HEK293 (cell line): ENCODE measurements around the gene SAP30L.

Source experiments
- CTCF ChIA-PET: fragments of 350-600 bp; formaldehyde crosslinking; extraction: SDS; loops from one replicate; lab custom pipeline; 2021; ENCODE audit warnings: antibody characterized with exemption; lab: Yijun Ruan, JAX
- POLR2A ChIA-PET: fragments of 300-600 bp; formaldehyde crosslinking; extraction: SDS; loops from one replicate; lab custom pipeline; 2020; ENCODE audit warnings: antibody characterized with exemption, inconsistent platforms; lab: Yijun Ruan, JAX
- H3K27ac ChIP-seq: fragments of 200-500 bp; sonication (Bioruptor generic); 2 replicates; pipeline ENCODE4 v1.5.1; 2014; ENCODE audit warnings: low read depth, low read length, control low read depth, inconsistent platforms; ENCODE audit errors: extremely low read depth
- H3K36me3 ChIP-seq, 2 experiments: fragments of 200-500 bp in 1 of 2; sonication (Bioruptor generic) in 1 of 2; 1 replicate in 1 of 2; 2 replicates in 1 of 2; pipeline ENCODE4 v1.5.1; 2014 to 2017; ENCODE audit warnings: inconsistent platforms in 2 of 2, low read length in 2 of 2; ENCODE audit not compliant: control insufficient read depth in 2 of 2, insufficient read depth in 1 of 2
- H3K4me1 ChIP-seq: fragments of 200-500 bp; sonication (Bioruptor generic); 2 replicates; pipeline ENCODE4 v1.5.1; 2014; ENCODE audit warnings: mild to moderate bottlenecking, low read length, inconsistent platforms; ENCODE audit not compliant: control insufficient read depth, insufficient read depth
- H3K4me3 ChIP-seq: 2 replicates; pipeline ENCODE4 v1.5.1; 2011; ENCODE audit warnings: low read depth, mild to moderate bottlenecking, control low read depth, low read length, moderate library complexity
- H3K9me3 ChIP-seq: fragments of 200-500 bp; sonication (Bioruptor generic); 2 replicates; pipeline ENCODE4 v1.5.1; 2014; ENCODE audit warnings: low read depth, low read length, inconsistent platforms; ENCODE audit not compliant: control insufficient read depth, insufficient read depth
- EGR2 ChIP-seq: fragments of 450-650 bp; formaldehyde crosslinking; IDR thresholded peaks from 2 replicates; pipeline ENCODE4 v1.5.1; 2016; ENCODE audit warnings: low read depth, missing biosample characterization, missing genetic modification characterization
- HOXD13 ChIP-seq: sonication (generic); formaldehyde crosslinking; IDR thresholded peaks from 2 replicates; pipeline ENCODE4 v1.8.0; 2022; ENCODE audit warnings: missing genetic modification reagents, borderline replicate concordance
- KLF10 ChIP-seq: fragments of 450-650 bp; IDR thresholded peaks from 2 replicates; pipeline ENCODE4 v1.5.1; 2018; ENCODE audit warnings: missing biosample characterization, mild to moderate bottlenecking, missing genetic modification characterization
- PRDM1 ChIP-seq: fragments of 450-650 bp; formaldehyde crosslinking; IDR thresholded peaks from 2 replicates; pipeline ENCODE4; 2016; ENCODE audit warnings: missing biosample characterization, missing genetic modification characterization
- RBAK ChIP-seq: fragments of 450-650 bp; formaldehyde crosslinking; IDR thresholded peaks from 2 replicates; pipeline ENCODE4 v1.5.1; 2016; ENCODE audit warnings: missing biosample characterization, missing genetic modification characterization
- TRIM28 ChIP-seq: IDR thresholded peaks from 2 replicates; pipeline ENCODE4 v1.6.1; 2011; ENCODE audit warnings: low read length, control low read depth, borderline replicate concordance
- YY1 ChIP-seq: fragments of 450-650 bp; formaldehyde crosslinking; IDR thresholded peaks from 2 replicates; pipeline ENCODE4 v1.5.1; 2018; ENCODE audit warnings: missing biosample characterization, missing genetic modification characterization
- ZBTB20 ChIP-seq: fragments of 450-650 bp; formaldehyde crosslinking; IDR thresholded peaks from 2 replicates; pipeline ENCODE4 v1.5.1; 2016; ENCODE audit warnings: missing biosample characterization, missing genetic modification characterization
- ZBTB7A ChIP-seq: fragments of 450-650 bp; formaldehyde crosslinking; IDR thresholded peaks from 2 replicates; pipeline ENCODE4 v1.5.1; 2016; ENCODE audit warnings: low read depth, missing biosample characterization, missing genetic modification characterization
- ZEB2 ChIP-seq: fragments of 450-650 bp; formaldehyde crosslinking; IDR thresholded peaks from 2 replicates; pipeline ENCODE4 v1.5.1; 2016; ENCODE audit warnings: missing biosample characterization, missing genetic modification characterization
- ZFHX2 ChIP-seq: fragments of 450-650 bp; formaldehyde crosslinking; conservative IDR thresholded peaks from 2 replicates; pipeline ENCODE4 v1.5.1; 2016; ENCODE audit warnings: missing biosample characterization, missing genetic modification characterization
- ZNF112 ChIP-seq: fragments of 450-650 bp; formaldehyde crosslinking; IDR thresholded peaks from 2 replicates; pipeline ENCODE4 v1.5.0; 2017; ENCODE audit warnings: missing biosample characterization, missing genetic modification characterization
- ZNF174 ChIP-seq: fragments of 450-650 bp; formaldehyde crosslinking; IDR thresholded peaks from 2 replicates; pipeline ENCODE4 v1.5.0; 2017; ENCODE audit warnings: missing biosample characterization, mild to moderate bottlenecking, missing genetic modification characterization
- ZNF221 ChIP-seq: fragments of 450-650 bp; formaldehyde crosslinking; IDR thresholded peaks from 2 replicates; pipeline ENCODE4 v1.5.1; 2017; ENCODE audit warnings: missing biosample characterization, missing genetic modification characterization, borderline replicate concordance
- ZNF24 ChIP-seq: fragments of 450-650 bp; formaldehyde crosslinking; IDR thresholded peaks from 2 replicates; pipeline ENCODE4 v1.5.1; 2016; ENCODE audit warnings: missing biosample characterization, missing genetic modification characterization
- ZNF274 ChIP-seq, 2 experiments: fragments of 200-500 bp in 1 of 2; fragments of 450-650 bp in 1 of 2; sonication (Bioruptor generic) in 1 of 2; formaldehyde crosslinking in 1 of 2; IDR thresholded peaks; 2 replicates each; pipeline versions ENCODE4 v1.5.1 to v1.6.1; 2014 to 2016; ENCODE audit warnings: borderline replicate concordance in 1 of 2, inconsistent platforms in 1 of 2, low read length in 1 of 2, missing biosample characterization in 1 of 2, missing genetic modification characterization in 1 of 2
- ZNF335 ChIP-seq: fragments of 450-650 bp; formaldehyde crosslinking; conservative IDR thresholded peaks from 2 replicates; pipeline ENCODE4 v1.5.1; 2016; ENCODE audit warnings: missing biosample characterization, missing genetic modification characterization
- ZNF501 ChIP-seq: fragments of 450-650 bp; formaldehyde crosslinking; IDR thresholded peaks from 2 replicates; pipeline ENCODE4 v1.5.1; 2016; ENCODE audit warnings: missing biosample characterization, missing genetic modification characterization
- ZNF549 ChIP-seq: fragments of 450-650 bp; IDR thresholded peaks from 2 replicates; pipeline ENCODE4 v1.5.1; 2018; ENCODE audit warnings: missing biosample characterization, missing genetic modification characterization, mild to moderate bottlenecking, inconsistent platforms, moderate library complexity
- ZNF560 ChIP-seq: fragments of 450-650 bp; formaldehyde crosslinking; IDR thresholded peaks from 2 replicates; pipeline ENCODE4 v1.5.1; 2017; ENCODE audit warnings: missing biosample characterization, missing genetic modification characterization, borderline replicate concordance
- ZNF561 ChIP-seq: fragments of 450-650 bp; IDR thresholded peaks from 2 replicates; pipeline ENCODE4 v1.5.1; 2018; ENCODE audit warnings: missing biosample characterization, missing genetic modification characterization, borderline replicate concordance
- ZNF571 ChIP-seq: fragments of 450-650 bp; formaldehyde crosslinking; IDR thresholded peaks from 2 replicates; pipeline ENCODE4 v1.5.0; 2017; ENCODE audit warnings: missing biosample characterization, missing genetic modification characterization
- ZNF600 ChIP-seq: fragments of 450-650 bp; formaldehyde crosslinking; IDR thresholded peaks from 2 replicates; pipeline ENCODE4 v1.5.1; 2016; ENCODE audit warnings: missing biosample characterization, missing genetic modification characterization
- ZNF791 ChIP-seq: fragments of 450-650 bp; formaldehyde crosslinking; IDR thresholded peaks from 2 replicates; pipeline ENCODE4 v1.5.1; 2016; ENCODE audit warnings: missing biosample characterization, missing genetic modification characterization
- ZNF843 ChIP-seq: fragments of 450-650 bp; formaldehyde crosslinking; IDR thresholded peaks from 2 replicates; pipeline ENCODE4 v1.5.1; 2016; ENCODE audit warnings: missing biosample characterization, missing genetic modification characterization
- TF ChIP-seq, protein P1 (sequence below): fragments of 450-650 bp; formaldehyde crosslinking; IDR thresholded peaks from 2 replicates; pipeline ENCODE4 v1.5.1; 2017; ENCODE audit warnings: missing biosample characterization, missing genetic modification characterization
- TF ChIP-seq, protein P2 (sequence below): fragments of 450-650 bp; formaldehyde crosslinking; IDR thresholded peaks from 2 replicates; pipeline ENCODE4 v1.5.1; 2016; ENCODE audit warnings: missing biosample characterization, missing genetic modification characterization
- TF ChIP-seq, protein P3 (sequence below): fragments of 450-650 bp; formaldehyde crosslinking; IDR thresholded peaks from 2 replicates; pipeline ENCODE4 v1.5.1; 2016; ENCODE audit warnings: missing biosample characterization, missing genetic modification characterization
- TF ChIP-seq, protein P4 (sequence below): fragments of 450-650 bp; formaldehyde crosslinking; IDR thresholded peaks from 2 replicates; pipeline ENCODE4 v1.5.1; 2017; ENCODE audit warnings: missing biosample characterization, missing genetic modification characterization

Gene SAP30L

DNA sequence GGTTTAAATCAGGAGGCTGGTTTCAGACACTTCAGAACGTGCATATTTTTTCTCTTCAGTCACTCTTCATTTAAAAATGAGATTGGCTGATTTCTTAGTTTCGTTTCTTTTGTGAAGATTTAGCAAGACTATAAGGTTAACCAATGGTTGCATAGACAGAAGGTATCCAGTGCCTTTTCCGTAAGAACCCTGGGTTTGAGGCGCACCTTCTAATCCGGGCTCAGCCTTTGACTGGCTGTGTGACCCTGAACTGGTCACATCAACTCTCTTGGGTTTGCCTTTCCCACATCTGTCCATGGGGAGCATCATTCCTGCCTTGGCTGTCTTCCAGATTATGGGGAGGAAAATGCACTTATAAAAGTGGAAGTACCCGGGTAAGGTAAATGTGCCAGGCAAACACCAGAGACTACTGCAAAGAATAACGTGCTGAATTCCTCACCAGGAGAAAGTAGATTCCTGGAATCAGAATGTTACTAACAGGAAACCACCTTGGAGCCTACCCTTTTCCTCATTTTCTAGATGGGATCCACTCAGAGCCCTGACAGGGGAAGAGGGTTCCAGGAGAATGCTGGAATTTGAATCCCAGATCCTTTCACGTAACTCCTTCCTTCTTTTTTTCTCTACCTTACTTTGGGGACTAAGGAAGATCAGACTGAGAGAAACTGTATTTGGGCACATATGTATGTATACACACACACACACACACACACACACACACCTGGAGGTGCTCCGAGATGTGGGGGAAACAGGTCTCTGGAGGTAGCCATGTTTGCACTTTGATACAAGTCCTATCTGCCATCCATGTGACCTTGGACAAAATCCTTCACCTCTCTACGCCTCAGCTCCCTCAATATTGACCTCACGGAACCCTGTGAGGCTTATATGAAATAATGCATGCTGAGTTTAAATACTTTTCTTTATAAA, 25.4 kb downstream of the SAP30L start:
- Histone ChIP-seq H3K4me1 (peaks cover 12% of the 10 kb centered on the region), H3K27ac (no peak overlapping the region), H3K4me3 (no peak overlapping the region), H3K36me3 (no peaks in the 10 kb centered on the region), H3K9me3 (no peaks in the 10 kb centered on the region)
- ChIA-PET CTCF (interaction anchor here (0.6 to 8.5 kb wide), 9 partner anchors 10 to 405 kb away, joined by 3 to 147 read pairs (median 3); no protein-coding TSS in a partner anchor), POLR2A (no interaction called here)
- TF ChIP-seq ZNF174 (tag by site-specific recombination) (no peak), KLF10 (tag by site-specific recombination) (no peak), PRDM1 (tag by site-specific recombination) (0 out of 2 replicates have a peak, but pooled peaks have one; percentile 24), ZNF561 (no peak), ZNF335 (tag by site-specific recombination) (peak; percentile 66), ZEB2 (no peak), TRIM28 (no peak), ZNF549 (no peak), RBAK (tag by site-specific recombination) (no peak), ZBTB7A (tag by site-specific recombination) (no peak), ZNF221 (no peak), ZBTB20 (tag by site-specific recombination) (peak; percentile 61), ZNF843 (tag by site-specific recombination) (no peak), ZNF112 (tag by site-specific recombination) (no peak), ZNF600 (tag by site-specific recombination) (no peak), ZNF274 (IDR thresholded peaks at IDR 0.05; ENCODE audit: low read length) (no peak), ZNF274 (tag by site-specific recombination; IDR thresholded peaks at IDR 0.05; ENCODE audit: borderline replicate concordance) (no peak), ZNF791 (no peak), HOXD13 (CRISPR knock-in tag) (no peak), ZNF24 (tag by site-specific recombination) (no peak), EGR2 (tag by site-specific recombination) (no peak), YY1 (tag by site-specific recombination) (no peak), ZNF501 (tag by site-specific recombination) (no peak), ZNF560 (tag by site-specific recombination) (no peak), ZFHX2 (tag by site-specific recombination) (no peak), ZNF571 (tag by site-specific recombination) (no peak)
- TF ChIP-seq, protein P1, sequence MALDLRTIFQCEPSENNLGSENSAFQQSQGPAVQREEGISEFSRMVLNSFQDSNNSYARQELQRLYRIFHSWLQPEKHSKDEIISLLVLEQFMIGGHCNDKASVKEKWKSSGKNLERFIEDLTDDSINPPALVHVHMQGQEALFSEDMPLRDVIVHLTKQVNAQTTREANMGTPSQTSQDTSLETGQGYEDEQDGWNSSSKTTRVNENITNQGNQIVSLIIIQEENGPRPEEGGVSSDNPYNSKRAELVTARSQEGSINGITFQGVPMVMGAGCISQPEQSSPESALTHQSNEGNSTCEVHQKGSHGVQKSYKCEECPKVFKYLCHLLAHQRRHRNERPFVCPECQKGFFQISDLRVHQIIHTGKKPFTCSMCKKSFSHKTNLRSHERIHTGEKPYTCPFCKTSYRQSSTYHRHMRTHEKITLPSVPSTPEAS (tag by site-specific recombination) = no peak
- TF ChIP-seq, protein P2, sequence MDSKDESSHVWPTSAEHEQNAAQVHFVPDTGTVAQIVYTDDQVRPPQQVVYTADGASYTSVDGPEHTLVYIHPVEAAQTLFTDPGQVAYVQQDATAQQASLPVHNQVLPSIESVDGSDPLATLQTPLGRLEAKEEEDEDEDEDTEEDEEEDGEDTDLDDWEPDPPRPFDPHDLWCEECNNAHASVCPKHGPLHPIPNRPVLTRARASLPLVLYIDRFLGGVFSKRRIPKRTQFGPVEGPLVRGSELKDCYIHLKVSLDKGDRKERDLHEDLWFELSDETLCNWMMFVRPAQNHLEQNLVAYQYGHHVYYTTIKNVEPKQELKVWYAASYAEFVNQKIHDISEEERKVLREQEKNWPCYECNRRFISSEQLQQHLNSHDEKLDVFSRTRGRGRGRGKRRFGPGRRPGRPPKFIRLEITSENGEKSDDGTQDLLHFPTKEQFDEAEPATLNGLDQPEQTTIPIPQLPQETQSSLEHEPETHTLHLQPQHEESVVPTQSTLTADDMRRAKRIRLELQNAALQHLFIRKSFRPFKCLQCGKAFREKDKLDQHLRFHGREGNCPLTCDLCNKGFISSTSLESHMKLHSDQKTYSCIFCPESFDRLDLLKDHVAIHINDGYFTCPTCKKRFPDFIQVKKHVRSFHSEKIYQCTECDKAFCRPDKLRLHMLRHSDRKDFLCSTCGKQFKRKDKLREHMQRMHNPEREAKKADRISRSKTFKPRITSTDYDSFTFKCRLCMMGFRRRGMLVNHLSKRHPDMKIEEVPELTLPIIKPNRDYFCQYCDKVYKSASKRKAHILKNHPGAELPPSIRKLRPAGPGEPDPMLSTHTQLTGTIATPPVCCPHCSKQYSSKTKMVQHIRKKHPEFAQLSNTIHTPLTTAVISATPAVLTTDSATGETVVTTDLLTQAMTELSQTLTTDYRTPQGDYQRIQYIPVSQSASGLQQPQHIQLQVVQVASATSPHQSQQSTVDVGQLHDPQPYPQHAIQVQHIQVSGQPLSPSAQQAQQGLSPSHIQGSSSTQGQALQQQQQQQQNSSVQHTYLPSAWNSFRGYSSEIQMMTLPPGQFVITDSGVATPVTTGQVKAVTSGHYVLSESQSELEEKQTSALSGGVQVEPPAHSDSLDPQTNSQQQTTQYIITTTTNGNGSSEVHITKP (tag by site-specific recombination) = peak; percentile 19; the same call in 1 of the 2 replicates
- TF ChIP-seq, protein P3, sequence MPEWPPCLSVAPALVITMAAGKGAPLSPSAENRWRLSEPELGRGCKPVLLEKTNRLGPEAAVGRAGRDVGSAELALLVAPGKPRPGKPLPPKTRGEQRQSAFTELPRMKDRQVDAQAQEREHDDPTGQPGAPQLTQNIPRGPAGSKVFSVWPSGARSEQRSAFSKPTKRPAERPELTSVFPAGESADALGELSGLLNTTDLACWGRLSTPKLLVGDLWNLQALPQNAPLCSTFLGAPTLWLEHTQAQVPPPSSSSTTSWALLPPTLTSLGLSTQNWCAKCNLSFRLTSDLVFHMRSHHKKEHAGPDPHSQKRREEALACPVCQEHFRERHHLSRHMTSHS = no peak
- TF ChIP-seq, protein P4, sequence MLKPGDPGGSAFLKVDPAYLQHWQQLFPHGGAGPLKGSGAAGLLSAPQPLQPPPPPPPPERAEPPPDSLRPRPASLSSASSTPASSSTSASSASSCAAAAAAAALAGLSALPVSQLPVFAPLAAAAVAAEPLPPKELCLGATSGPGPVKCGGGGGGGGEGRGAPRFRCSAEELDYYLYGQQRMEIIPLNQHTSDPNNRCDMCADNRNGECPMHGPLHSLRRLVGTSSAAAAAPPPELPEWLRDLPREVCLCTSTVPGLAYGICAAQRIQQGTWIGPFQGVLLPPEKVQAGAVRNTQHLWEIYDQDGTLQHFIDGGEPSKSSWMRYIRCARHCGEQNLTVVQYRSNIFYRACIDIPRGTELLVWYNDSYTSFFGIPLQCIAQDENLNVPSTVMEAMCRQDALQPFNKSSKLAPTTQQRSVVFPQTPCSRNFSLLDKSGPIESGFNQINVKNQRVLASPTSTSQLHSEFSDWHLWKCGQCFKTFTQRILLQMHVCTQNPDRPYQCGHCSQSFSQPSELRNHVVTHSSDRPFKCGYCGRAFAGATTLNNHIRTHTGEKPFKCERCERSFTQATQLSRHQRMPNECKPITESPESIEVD (tag by site-specific recombination) = 0 out of 2 replicates have a peak, but pooled peaks have one; percentile 41
